HUES48 (cell line): ENCODE data around the gene FDCSP.

Experiments used
- H3K27ac ChIP-seq: one replicate; pipeline ENCODE4 v1.7.0; 2013; ENCODE audit warnings: low read depth, low read length, inconsistent platforms
- H3K27me3 ChIP-seq: 2 replicates; pipeline ENCODE4 v1.6.1; 2013; ENCODE audit warnings: mild to moderate bottlenecking, low read length; ENCODE audit not compliant: control insufficient read depth, insufficient read depth
- H3K36me3 ChIP-seq: 2 replicates; pipeline ENCODE4 v1.6.1; 2013; ENCODE audit warnings: low read length; ENCODE audit not compliant: control insufficient read depth, insufficient read depth
- H3K4me1 ChIP-seq: 2 replicates; pipeline ENCODE4 v1.6.1; 2013; ENCODE audit warnings: mild to moderate bottlenecking, low read length; ENCODE audit not compliant: control insufficient read depth, insufficient read depth
- H3K4me3 ChIP-seq: 2 replicates; pipeline ENCODE4 v1.5.1; 2013; ENCODE audit warnings: mild to moderate bottlenecking, low read depth, low read length
- H3K9ac ChIP-seq: 2 replicates; pipeline ENCODE4 v1.6.1; 2013; ENCODE audit warnings: mild to moderate bottlenecking, low read depth, low read length, moderate library complexity
- H3K9me3 ChIP-seq: 2 replicates; pipeline ENCODE4 v1.6.1; 2013; ENCODE audit warnings: low read length; ENCODE audit not compliant: control insufficient read depth, insufficient read depth

The FDCSP gene

GRCh38 chr4:70225824-70226223 is at the start of gene FDCSP:
Gene FDCSP, plus strand, starts transcription at chr4:70226124. Its CDS starts 5,071 bp downstream, at chr4:70231195.
- H3K9ac ChIP-seq, result no peak within 1 kb of the TSS
- no peaks in the 10 kb centered on the region for H3K27me3 ChIP-seq
- no peaks in the 10 kb centered on the region for H3K9me3 ChIP-seq
- H3K36me3 ChIP-seq, result no peaks in the 10 kb centered on the region
- H3K27ac ChIP-seq, result no peak within 1 kb of the TSS
- H3K4me3 ChIP-seq, result no peak within 1 kb of the TSS
- H3K4me1 ChIP-seq, result no peaks in the 10 kb centered on the region

- Histone ChIP-seq H3K27ac (no peak overlapping the region), H3K9ac (no peak overlapping the region), H3K4me1 (no peaks in the 10 kb centered on the region), H3K27me3 (no peaks in the 10 kb centered on the region), H3K36me3 (no peaks in the 10 kb centered on the region), H3K4me3 (no peak overlapping the region), H3K9me3 (no peaks in the 10 kb centered on the region)
These were observed 48.8 kb upstream of the FDCSP start for GRCh38 chr4:70177090-70177489.

- no peaks in the 10 kb centered on the region for H3K4me1 ChIP-seq
- no peaks in the 10 kb centered on the region for H3K36me3 ChIP-seq
- H3K9ac ChIP-seq, result no peak overlapping the region
- no peaks in the 10 kb centered on the region for H3K9me3 ChIP-seq
- no peak overlapping the region for H3K27ac ChIP-seq
- H3K4me3 ChIP-seq, result no peak overlapping the region
- H3K27me3 ChIP-seq, result no peaks in the 10 kb centered on the region
These were observed 47.8 kb upstream of the FDCSP start for GRCh38 chr4:70178075-70178660.

- Histone ChIP-seq H3K9ac (no peak overlapping the region), H3K36me3 (no peaks in the 10 kb centered on the region), H3K4me3 (no peak overlapping the region), H3K4me1 (no peaks in the 10 kb centered on the region), H3K27ac (no peak overlapping the region), H3K27me3 (no peaks in the 10 kb centered on the region), H3K9me3 (no peaks in the 10 kb centered on the region)
These were observed 46.1 kb upstream of the FDCSP start for GRCh38 chr4:70179811-70180210.

GRCh38 chr4:70181864-70182263 is 44.1 kb upstream of the FDCSP start:
- H3K4me3 ChIP-seq, result no peak overlapping the region

GRCh38 chr4:70182517-70183167 is 43.3 kb upstream of the FDCSP start:
- H3K27ac ChIP-seq, result no peak overlapping the region
- H3K27me3 ChIP-seq, result no peaks in the 10 kb centered on the region
- H3K36me3 ChIP-seq, result no peaks in the 10 kb centered on the region
- no peak overlapping the region for H3K9ac ChIP-seq
- no peaks in the 10 kb centered on the region for H3K4me1 ChIP-seq
- no peaks in the 10 kb centered on the region for H3K9me3 ChIP-seq
- H3K4me3 ChIP-seq, result no peak overlapping the region

More at GRCh38 chr4:70181864-70182263, 44.1 kb upstream of the FDCSP start:
- Histone ChIP-seq H3K27me3 (no peaks in the 10 kb centered on the region), H3K4me1 (no peaks in the 10 kb centered on the region), H3K36me3 (no peaks in the 10 kb centered on the region), H3K9ac (no peak overlapping the region), H3K27ac (no peak overlapping the region), H3K9me3 (no peaks in the 10 kb centered on the region)

GRCh38 chr4:70183168-70183939 is 42.6 kb upstream of the FDCSP start:
- Histone ChIP-seq H3K4me1 (no peaks in the 10 kb centered on the region), H3K9ac (no peak overlapping the region), H3K9me3 (no peaks in the 10 kb centered on the region), H3K27me3 (no peaks in the 10 kb centered on the region), H3K27ac (no peak overlapping the region), H3K4me3 (no peak overlapping the region), H3K36me3 (no peaks in the 10 kb centered on the region)

GRCh38 chr4:70183940-70184246 is 42.0 kb upstream of the FDCSP start:
- Histone ChIP-seq H3K27me3 (no peaks in the 10 kb centered on the region), H3K4me1 (no peaks in the 10 kb centered on the region), H3K36me3 (no peaks in the 10 kb centered on the region), H3K4me3 (no peak overlapping the region), H3K9me3 (no peaks in the 10 kb centered on the region), H3K9ac (no peak overlapping the region), H3K27ac (no peak overlapping the region)

- Histone ChIP-seq H3K4me3 (no peak overlapping the region), H3K4me1 (no peaks in the 10 kb centered on the region), H3K36me3 (no peaks in the 10 kb centered on the region), H3K9me3 (no peaks in the 10 kb centered on the region), H3K27ac (no peak overlapping the region), H3K9ac (no peak overlapping the region), H3K27me3 (no peaks in the 10 kb centered on the region)
These were observed 38.7 kb upstream of the FDCSP start for GRCh38 chr4:70187216-70187615.

GRCh38 chr4:70190579-70190978 is 35.3 kb upstream of the FDCSP start:
- H3K4me1 ChIP-seq, result no peaks in the 10 kb centered on the region
- no peak overlapping the region for H3K27ac ChIP-seq
- H3K36me3 ChIP-seq, result no peaks in the 10 kb centered on the region
- H3K9me3 ChIP-seq, result no peaks in the 10 kb centered on the region
- H3K4me3 ChIP-seq, result no peak overlapping the region
- no peaks in the 10 kb centered on the region for H3K27me3 ChIP-seq
- no peak overlapping the region for H3K9ac ChIP-seq

GRCh38 chr4:70191647-70192046 is 34.3 kb upstream of the FDCSP start:
- H3K4me3 ChIP-seq, result no peak overlapping the region
- no peak overlapping the region for H3K27ac ChIP-seq
- no peak overlapping the region for H3K9ac ChIP-seq
- H3K9me3 ChIP-seq, result no peaks in the 10 kb centered on the region
- no peaks in the 10 kb centered on the region for H3K27me3 ChIP-seq
- no peaks in the 10 kb centered on the region for H3K36me3 ChIP-seq
- H3K4me1 ChIP-seq, result no peaks in the 10 kb centered on the region
